ENCODE data around the gene BFSP2. TPM values are rescaled to one million over a fixed set of nuclear protein-coding genes. Genes with fewer than 3 reads are reported as not detected.
A peak's percentile ranks its signal among the peaks of the same experiment; 100 is the strongest.
"Not testable (repeated sequence)": the region's sequence is repeated elsewhere in the genome, so short reads cannot be mapped to it uniquely, and the experiment has no call there.

The BFSP2 gene
- polyA plus RNA-seq, 12 donors = not detected

DNA sequence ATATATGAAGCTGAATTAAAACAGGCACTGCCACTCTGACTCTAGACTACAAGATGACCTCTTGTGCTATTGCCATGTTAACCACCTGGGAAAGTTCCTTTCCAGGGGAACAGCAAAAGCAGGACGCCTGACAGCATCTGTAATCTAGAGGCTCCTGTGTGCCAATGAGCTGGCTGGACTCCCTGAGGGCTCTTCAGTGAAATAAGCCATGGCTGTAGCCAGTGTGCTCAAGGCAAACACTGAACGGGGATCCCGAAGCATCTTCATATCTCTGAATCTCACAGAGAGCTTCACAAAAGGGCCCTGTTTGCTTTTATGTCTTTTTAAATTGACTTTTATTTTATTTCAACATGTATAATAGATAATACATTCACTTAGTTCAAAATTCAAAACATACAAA lies 57.2 kb downstream of the BFSP2 start:
- DNase-seq = no peak

DNA sequence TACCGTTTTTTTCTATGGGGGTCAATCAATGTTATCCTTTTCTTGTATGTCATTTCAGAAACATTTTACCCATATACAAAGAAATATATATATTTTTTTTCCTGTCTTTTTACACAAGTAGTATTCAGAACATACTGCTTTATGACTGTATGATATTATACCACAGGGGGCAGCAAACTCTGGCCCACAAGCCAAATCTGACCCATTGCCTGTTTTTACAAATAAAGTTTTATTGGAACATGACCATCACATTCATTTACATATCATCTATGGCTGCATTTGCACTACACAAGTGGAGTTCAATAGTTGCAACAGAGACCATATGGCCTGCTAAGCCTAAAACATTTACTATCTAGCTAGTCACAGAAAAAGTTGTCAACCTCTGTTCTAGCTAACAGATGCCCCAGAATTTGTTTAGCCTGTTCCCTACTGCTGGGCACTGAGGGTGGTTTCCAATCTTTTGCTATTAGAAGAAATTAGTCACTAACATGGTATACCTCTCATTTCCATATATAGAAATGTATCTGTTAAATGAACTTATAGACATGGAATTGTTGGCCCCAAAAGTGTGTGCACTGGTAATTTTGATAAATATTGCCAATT lies 57.7 kb downstream of the BFSP2 start:
- no peak for DNase-seq

DNA sequence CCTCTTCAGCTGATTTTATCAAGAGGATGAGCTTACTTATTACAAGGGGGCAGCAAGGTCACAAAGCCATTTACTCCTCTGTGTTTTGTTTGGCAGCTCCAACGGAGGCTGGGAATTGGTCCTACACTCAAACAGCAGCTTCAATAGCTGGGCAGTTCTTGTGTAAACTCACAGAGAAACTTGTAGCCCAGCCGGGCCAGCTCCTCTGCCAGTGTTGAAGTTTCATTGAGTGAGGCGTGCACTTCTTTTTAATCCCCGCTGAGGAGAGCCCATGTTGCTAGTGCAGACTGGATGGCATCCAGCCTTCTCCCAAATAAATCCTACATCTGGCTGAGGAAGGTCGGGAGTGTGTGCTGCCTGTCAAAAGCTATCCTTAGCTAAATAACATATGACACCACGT lies 59.5 kb downstream of the BFSP2 start:
- DNase-seq = peak; percentile 44

DNA sequence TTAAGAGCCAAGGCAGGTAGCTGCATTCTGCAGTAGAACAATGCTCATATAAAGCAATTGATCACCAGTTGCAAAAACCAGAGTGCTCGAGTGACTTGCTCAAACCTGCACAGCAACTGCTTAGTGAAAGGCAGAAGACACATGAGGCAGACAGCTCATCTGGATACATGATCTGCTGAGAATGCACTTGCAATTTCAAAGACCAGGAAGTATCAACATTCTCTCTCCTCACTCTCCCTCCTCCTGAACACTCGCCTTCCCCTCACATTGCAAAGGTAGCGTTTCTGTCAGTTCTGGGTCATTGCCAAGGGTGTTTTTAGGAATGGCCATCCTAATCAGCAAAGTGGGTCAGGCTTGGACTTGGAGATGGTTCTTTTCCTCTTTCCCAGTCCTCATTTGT lies 61.0 kb downstream of the BFSP2 start:
- DNase-seq = no peak

DNA sequence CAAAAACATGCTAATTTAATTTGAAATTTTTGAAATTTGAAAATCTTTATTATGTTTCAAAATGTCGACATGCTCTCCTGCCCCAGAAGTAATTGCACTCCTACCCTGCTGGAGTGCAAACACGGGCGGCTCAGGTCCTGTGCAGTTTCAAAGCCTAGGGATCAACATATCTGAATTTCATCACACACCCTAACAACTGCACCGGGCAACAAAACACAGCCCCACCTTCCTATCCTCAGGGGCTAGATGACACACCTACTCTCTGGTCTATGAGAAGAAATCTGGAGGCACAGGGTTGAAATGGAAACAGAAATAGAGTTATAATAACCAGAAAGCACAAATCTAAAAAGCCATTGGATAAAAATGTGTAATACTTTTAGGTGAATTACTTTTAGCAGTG lies 61.4 kb downstream of the BFSP2 start:
- DNase-seq = no peak

DNA sequence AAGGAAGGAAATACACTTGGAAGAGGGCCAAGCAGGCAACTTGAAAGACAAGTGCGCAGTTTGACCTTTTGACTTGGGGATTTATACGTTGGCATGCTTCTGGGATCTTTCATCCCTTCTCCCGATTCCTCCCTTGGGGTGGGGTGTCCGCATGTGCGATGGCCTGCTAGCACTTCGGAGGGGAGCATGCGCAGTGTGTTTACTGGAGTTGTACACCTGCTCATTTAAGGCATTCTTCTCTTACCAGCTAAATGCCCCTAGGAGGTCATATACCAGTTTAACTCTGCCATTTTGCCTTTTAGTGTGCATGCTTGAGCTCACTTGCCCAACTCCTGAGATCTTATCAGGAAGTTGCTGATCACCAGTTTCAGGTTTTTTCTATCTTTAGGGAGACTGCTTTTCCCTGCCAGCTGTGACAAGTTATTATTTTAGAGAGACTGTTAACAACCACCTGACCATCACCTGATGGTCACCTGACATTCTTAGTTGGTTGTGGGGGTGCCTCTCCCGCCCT lies 63.5 kb downstream of the BFSP2 start:
- no peak for DNase-seq

DNA sequence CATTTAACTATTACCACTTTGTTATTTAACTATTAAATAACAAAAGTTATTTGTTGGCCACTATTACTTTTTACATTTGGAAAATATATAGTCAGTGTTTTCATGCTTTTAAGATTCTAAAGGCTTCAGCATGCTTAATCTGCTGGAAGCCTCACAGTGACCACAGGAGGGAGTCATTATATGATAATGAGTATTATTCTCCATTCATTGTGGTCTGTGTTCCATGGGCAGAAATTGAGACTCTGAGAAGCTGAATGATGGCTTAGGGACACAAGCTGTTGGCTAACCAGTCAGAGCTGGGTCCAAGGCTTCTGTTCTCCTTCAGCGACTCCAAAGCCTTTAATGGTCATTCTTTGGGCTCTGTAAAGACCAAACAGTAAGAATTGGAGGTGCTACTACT lies 64.7 kb downstream of the BFSP2 start:
- no peak for DNase-seq

DNA sequence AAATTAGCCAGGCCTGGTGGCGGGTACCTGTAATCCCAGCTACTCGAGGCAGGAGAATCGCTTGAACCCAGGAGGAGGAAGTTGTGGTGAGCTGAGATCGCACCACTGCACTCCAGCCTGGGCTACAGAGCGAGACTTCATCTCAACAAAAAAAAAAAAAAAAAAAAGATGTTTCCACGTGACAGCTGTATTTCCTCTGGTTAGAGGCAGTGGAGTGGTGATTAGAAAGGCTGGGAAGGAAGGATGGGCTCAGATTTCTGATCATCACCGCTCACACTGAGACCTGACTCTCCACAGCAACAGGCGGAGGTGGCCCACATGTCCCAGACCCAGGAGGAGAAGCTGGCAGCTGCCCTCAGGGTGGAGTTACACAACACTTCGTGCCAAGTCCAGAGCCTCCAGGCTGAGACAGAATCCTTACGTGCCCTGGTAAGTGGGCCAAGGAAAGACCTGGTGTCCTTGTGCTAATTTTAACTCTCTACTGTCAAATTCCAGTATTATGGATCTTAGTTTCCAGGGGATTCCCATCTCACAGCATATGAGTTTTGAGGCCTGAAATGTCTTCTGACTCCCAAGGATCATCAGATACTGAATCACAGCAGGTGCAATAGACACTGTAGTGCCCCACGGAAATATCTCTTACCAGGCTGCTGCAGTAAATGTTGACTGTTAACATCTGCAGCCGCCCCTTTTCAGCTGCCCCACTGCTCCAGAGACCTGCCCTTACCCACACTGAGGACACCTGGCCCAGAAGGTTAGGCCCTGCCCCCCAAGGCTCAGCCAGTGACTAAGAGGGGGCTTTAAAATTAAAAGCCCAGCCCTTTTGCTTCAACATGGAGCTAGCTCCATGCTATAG lies 66.9 kb downstream of the BFSP2 start:
- DNase-seq = no peak

DNA sequence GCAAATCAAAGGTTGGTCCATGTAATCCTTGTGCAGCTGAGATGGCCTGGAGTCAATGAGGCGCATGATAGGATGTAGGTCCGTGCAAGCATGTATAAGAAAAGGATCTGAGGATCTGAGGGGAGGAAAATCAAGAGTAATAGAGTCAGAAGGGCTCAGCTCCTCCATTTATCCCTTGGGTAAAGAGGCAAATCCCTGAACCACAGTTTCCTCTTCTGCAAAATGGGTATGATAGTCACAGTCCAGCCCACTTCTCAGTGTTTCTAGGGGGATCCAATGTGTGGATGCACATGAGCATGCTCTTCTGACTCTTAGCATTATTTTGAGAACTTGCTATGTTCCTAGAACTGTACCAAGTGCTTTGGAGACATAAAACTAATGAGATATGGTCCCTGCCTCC lies 67.9 kb downstream of the BFSP2 start:
- DNase-seq = no peak

DNA sequence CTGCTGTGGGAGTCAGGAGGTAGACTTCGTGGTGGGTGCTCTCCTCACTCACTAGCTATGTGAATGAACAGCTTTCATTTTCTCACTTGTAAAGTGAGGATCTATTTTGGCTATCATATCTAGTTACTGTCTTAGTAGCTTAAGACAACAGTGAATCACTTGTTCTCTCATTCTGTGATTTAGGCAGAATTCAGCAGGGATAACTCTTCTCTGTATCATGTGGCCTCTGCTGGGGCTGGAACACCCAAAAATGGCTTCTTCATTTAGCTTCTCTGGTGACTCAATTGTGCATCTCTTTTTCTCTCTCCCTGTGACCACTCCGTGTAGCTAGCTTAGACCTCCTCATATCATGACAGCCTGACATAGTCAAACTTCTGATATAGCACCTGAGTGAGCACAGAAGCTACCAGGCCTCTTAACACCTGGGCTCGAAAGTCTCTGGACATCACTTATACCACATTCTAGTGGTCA lies 68.4 kb downstream of the BFSP2 start:
- no peak for DNase-seq

DNA sequence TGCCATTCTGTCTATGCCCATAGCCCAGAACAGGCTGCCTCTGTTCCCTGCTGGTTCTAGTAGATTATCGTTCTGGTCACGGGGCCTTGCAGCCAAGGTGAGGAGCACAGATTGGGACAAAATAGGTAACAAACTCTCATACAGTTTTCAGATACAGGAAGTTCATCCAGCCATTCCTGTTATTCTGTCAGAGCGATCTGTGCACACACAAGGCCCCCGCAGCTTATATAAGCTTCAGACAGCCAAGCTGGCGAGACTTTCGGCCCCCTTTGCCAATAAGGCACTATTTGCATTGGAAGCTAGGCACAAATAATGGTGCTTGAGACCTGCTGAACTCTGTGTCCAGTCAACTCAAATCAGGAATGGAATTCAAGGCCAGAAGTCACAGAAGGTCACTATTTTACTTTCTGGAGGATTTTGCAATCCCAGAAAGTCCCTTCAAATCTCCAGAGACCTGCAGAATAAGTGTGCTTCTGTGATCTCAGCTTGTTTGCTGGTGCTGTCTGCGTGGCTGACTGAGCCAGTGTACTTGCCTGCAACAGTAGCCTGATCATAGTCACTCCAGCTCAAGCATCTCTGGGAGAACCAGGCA lies 69.4 kb downstream of the BFSP2 start:
- no peak for DNase-seq

DNA sequence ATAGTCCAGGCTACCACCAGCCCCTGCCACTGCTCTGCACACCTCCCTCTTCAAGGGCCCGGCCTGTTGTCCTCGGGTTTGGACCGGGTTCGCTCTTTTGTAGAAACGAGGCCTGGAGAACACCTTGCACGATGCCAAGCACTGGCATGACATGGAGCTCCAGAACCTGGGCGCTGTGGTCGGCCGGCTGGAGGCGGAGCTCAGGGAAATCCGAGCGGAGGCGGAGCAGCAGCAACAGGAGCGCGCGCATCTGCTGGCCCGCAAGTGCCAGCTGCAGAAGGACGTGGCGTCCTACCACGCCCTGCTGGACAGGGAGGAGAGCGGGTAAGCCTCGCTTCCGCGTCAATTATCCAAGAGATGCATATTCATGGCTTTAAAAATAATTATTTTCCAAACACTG lies 72.4 kb downstream of the BFSP2 start:
- DNase-seq = no peak

DNA sequence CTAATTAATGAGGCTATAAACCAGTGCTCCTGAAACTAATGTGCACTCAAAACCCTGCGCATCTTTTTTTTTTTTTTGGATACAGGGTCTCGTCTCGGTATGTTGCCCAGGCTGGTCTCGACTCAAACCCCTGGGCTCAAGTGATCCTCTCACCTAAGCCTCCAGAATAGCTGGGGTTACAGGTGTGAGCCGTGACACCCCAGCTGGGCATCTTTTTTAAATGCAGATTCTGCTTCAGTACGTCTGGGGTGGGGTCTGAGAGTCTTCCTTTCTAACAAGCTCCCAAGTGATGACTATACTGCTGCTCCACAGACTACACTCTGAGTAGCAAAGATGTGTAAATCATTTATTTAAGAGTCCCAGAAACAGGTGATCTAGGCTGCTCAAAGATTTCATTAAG lies 73.0 kb downstream of the BFSP2 start:
- DNase-seq = no peak

DNA sequence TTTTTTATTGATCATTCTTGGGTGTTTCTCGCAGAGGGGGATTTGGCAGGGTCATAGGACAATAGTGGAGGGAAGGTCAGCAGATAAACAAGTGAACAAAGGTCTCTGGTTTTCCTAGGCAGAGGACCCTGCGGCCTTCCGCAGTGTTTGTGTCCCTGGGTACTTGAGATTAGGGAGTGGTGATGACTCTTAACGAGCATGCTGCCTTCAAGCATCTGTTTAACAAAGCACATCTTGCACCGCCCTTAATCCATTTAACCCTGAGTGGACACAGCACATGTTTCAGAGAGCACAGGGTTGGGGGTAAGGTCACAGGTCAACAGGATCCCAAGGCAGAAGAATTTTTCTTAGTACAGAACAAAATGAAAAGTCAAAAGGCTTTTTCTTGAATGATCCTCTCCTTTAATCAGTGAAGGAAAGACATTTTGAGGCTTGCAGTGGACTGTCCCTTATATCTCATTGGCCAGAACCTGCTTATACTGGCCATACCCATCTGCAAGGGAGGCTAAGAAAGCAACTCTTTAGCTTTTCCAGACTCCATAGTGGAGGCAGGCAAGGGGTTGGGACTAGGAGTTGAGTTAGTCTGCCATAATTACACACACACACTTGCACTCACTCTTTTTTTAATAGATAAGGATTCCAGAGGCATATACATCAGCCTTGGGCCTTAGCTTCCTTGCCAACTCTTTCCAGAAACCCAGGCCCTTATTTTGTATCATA lies 73.8 kb downstream of the BFSP2 start:
- not testable (repeated sequence) for DNase-seq

DNA sequence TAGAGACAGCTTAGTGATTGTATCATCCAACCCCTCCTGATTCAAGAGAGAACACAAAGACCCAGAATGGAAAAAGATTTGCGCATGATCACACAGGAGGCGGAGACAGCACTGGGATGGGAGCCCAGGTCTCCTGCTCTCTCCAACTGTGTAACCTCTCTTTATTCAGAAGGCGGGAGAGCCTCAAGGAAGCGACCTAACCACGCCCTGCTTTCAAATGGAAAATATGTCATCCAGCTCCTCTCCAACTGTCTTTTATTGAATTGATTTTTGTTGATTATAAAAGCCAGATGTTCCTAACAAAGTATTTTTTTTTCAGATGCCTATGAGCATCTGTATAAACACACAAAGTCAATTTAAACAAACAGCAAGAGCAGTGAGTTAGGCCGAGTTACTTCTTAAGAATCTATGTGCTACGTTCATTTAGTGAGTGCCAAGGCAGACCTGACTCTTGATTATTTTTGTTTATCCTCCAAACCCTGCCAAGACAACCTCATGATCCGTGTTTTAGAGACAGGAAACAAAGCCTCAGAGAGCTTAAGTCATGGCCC lies 74.5 kb downstream of the BFSP2 start:
- peak; percentile 96 for DNase-seq

DNA sequence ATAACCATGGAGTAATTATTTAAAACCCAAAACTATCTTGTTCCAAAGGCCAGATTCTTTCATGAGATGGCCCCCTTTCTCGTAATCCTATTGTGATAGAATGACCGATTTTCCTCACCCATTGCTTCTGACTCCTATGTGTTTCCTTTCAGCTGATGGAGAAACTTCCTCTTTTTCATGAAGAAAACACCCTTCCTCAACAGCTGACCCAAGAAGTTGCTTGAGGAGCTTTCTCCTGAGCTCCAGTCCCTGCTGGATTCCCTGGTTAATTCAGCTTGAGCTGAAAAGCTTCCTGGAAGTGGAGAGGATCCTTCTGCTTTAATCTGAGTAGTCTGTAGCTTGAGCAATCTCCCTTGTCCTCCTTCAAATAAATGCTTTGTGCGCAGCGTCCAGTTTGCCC lies 75.0 kb downstream of the BFSP2 start:
- no peak for DNase-seq

DNA sequence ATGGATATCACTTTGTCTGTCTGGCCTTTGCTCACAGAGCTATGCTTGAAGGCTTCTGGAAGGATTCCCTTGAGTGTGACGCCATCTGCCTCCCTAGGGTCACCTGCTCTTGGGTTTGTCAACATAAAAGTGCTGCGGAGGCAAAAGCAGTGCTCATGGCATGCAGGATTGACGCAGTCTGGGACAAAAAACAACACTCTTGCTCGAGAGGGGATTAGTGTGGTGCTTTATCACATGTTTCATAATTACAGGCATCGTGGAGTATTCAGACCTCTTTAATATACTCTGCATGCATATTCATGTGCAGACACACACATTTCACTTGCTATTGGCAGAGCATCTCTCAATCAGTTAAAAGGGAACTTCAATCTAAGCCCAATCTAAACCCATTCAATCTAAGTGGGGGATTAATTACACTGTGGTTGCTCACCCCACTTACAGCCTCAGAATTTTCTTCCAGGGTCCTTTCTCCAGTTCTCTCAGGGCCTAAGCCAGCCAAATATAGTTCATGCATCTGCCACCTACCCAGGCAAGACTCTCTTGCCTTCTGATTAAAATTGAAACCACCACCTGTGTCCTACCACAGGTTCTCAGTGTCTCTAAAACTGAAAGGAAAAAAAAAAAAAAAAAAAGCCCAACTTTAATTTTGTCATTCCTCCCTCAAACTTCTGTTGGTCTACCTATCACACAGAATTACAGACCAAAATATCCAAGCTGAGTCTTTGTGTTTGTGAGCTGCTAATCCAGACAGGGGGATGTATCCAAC lies 75.6 kb downstream of the BFSP2 start:
- DNase-seq = no peak

DNA sequence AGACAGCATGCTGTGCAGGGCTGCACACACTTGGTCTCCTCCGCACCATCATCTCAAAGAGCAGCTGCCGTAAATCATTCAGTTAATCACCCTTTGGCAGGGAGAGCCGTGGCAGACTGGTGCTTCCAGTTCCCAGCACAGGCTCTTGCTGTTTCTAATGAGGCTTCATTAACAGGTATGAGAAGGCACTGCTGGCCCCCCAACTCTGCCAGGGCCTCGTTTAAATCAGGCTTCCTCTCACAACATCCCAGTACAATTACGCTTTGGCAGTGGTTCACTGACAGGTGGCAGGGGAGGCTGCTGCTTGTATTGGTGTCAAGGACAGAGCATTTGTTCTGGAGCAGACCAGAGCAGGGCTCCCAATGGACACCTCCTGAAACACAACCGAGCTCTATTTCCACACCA lies 77.1 kb downstream of the BFSP2 start:
- no peak for DNase-seq

DNA sequence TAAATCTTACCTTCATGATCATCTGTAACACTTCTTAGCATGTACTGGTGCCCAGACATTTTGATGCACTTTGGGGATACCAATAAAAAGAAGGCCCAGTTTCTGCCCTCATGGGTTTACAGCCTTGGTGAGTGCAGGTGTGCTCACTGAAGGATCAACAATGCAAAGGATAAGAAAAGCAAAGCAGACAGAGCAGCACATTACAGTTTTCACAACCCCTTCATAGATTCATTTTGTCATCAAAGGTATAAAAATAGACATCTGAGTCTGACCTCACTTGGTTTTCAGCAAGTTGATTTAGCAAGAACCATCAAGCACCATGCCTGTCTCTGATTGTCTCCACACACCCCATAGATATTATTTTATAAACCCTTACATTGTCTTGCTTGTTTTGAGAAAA lies 77.6 kb downstream of the BFSP2 start:
- DNase-seq = no peak

DNA sequence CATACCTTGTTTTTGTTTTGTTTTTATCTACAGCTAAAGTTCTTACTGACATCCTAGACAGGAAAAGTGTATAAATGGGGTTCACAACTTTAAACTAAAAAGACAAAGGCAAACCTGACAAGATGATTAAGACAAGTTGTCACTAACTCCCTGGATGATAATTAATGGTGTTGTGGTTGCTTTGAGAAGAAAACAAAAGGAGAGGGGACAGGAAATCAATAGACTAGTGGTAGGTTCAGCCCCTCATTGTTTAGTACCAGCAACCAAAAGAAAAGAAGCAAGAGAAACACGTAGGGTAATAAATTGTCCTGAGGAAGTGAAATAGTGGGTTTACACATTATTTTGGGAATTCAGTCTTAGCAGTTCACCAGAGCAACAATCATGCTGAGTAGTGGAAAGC lies 78.8 kb downstream of the BFSP2 start:
- no peak for DNase-seq

DNA sequence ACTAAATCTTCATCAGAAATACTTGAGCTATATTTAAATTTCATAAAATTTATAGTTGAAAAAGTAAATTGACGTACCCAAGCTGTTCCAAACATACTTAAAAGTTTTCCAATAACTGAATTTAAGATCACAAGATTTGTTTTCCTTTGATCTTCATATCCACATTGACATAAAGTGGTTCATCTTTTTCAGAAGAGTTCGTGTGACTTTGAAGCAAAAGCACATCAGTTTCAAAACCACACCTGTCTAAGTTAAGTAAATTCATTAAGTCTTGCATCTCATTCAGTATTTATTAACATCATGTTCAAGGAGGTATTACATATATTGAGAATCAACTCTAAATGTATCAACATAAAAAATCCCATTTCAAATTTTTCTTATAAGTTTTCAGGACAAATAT lies 79.5 kb downstream of the BFSP2 start:
- no peak for DNase-seq
